ENCODE results near the gene CLNK. TPM values are rescaled to one million over a fixed set of nuclear protein-coding genes. Genes with fewer than 3 reads are reported as not detected.

Gene CLNK
- total RNA-seq, 4 donors from 2014 or later = under 0.01 to 0.73 TPM; not detected in 2

GRCh38 chr4:10582059-10582686 lies 102.4 kb downstream of the CLNK start:
- H3K4me3 ChIP-seq = no peak overlapping the region
- H3K9me3 ChIP-seq = no peaks in the 10 kb centered on the region
- H3K4me1 ChIP-seq = peaks cover 0 to 13% (median 0%) of the 10 kb centered on the region in 3 donors
- H3K27me3 ChIP-seq = peaks cover 6% of the 10 kb centered on the region
- TF ChIP-seq POLR2AphosphoS5 (IDR thresholded peaks at IDR 0.05) (no peak), CTCF (IDR thresholded peaks at IDR 0.05) (peak; percentile 41 to 78 (median 68)), EP300 (IDR thresholded peaks at IDR 0.05) (no peak), POLR2A (IDR thresholded peaks at IDR 0.05) (no peak)
- ATAC-seq = no peak
- 0 to 40% methylated on average over 1 to 3 of the region's 3 CpGs for WGBS, 2 donors (ENCODE audit: low coverage in 1 of 2)
- no peaks in the 10 kb centered on the region for H3K36me3 ChIP-seq
- H3K27ac ChIP-seq = no peak overlapping the region

- H3K4me1 ChIP-seq = peaks cover 0 to 13% (median 0%) of the 10 kb centered on the region in 3 donors
- 71 to 92% methylated on average over 3 of the region's 3 CpGs for WGBS, 2 donors (ENCODE audit: low coverage in 1 of 2)
- no peaks in the 10 kb centered on the region for H3K36me3 ChIP-seq
- H3K27ac ChIP-seq = no peak overlapping the region
- no peak for ATAC-seq
- peaks cover 6% of the 10 kb centered on the region for H3K27me3 ChIP-seq
- H3K4me3 ChIP-seq = no peak overlapping the region
- TF ChIP-seq CTCF (IDR thresholded peaks at IDR 0.05) (no peak), POLR2A (IDR thresholded peaks at IDR 0.05) (no peak), EP300 (IDR thresholded peaks at IDR 0.05) (no peak), POLR2AphosphoS5 (IDR thresholded peaks at IDR 0.05) (no peak)
- no peaks in the 10 kb centered on the region for H3K9me3 ChIP-seq
Observed at GRCh38 chr4:10581022-10581421, 103.5 kb downstream of the CLNK start.

GRCh38 chr4:10579648-10580047 lies 104.9 kb downstream of the CLNK start:
- ATAC-seq = no peak
- H3K27ac ChIP-seq = no peak overlapping the region
- TF ChIP-seq POLR2A (IDR thresholded peaks at IDR 0.05) (no peak), EP300 (IDR thresholded peaks at IDR 0.05) (no peak), POLR2AphosphoS5 (IDR thresholded peaks at IDR 0.05) (no peak), CTCF (IDR thresholded peaks at IDR 0.05) (no peak)
- 88 to 100% methylated on average over 1 of the region's 1 CpG for WGBS, 2 donors (ENCODE audit: low coverage in 1 of 2)
- peaks cover 0 to 13% (median 0%) of the 10 kb centered on the region in 3 donors for H3K4me1 ChIP-seq
- H3K9me3 ChIP-seq = no peaks in the 10 kb centered on the region
- peaks cover 6% of the 10 kb centered on the region for H3K27me3 ChIP-seq
- H3K36me3 ChIP-seq = no peaks in the 10 kb centered on the region
- no peak overlapping the region for H3K4me3 ChIP-seq

GRCh38 chr4:10577508-10578426 lies 106.8 kb downstream of the CLNK start:
- no peak overlapping the region for H3K4me3 ChIP-seq
- H3K36me3 ChIP-seq = no peaks in the 10 kb centered on the region
- no peaks in the 10 kb centered on the region for H3K4me1 ChIP-seq
- WGBS, 2 donors (ENCODE audit: low coverage in 1 of 2) = 35 to 38% methylated on average over 7 to 11 of the region's 11 CpGs
- H3K27ac ChIP-seq = no peak overlapping the region
- ATAC-seq = no peak
- peaks cover 6% of the 10 kb centered on the region for H3K27me3 ChIP-seq
- no peak for TF ChIP-seq POLR2AphosphoS5 (IDR thresholded peaks at IDR 0.05)
- no peak for TF ChIP-seq EP300 (IDR thresholded peaks at IDR 0.05)
- no peak for TF ChIP-seq CTCF (IDR thresholded peaks at IDR 0.05)
- no peak for TF ChIP-seq POLR2A (IDR thresholded peaks at IDR 0.05)
- H3K9me3 ChIP-seq = no peaks in the 10 kb centered on the region
